Naive B cell (primary cell): ENCODE data around the gene RILPL2. TPM values are rescaled to one million over a fixed set of nuclear protein-coding genes. Genes with fewer than 3 reads are reported as not detected.
A peak's percentile ranks its signal among the peaks of the same experiment; 100 is the strongest.
"Not testable (repeated sequence)": the region's sequence is repeated elsewhere in the genome, so short reads cannot be mapped to it uniquely, and the experiment has no call there.

Source experiments
- ATAC-seq, 2 donors: fragments of 150-1000 bp; cut with Tn5 transposase; 2 replicates each; pipeline ENCODE4 v1.10.0; 2021; ENCODE audit warnings: low read depth in 2 of 2, mild to moderate bottlenecking in 2 of 2, moderate library complexity in 2 of 2
- DNase-seq: peaks from one replicate; pipeline ENCODE4 v3.0.0; 2022
- H3K27ac Mint-ChIP-seq, 6 donors: one replicate each; pipeline ENCODE4 v1.8.0; 2020 to 2022; ENCODE audit warnings: mild to moderate bottlenecking in 6 of 6, mixed read lengths in 6 of 6, moderate library complexity in 5 of 6, inconsistent platforms in 2 of 6
- H3K27me3 Mint-ChIP-seq, 3 donors: one replicate each; pipeline ENCODE4 v1.8.0; 2021 to 2022; ENCODE audit warnings: mixed read lengths in 3 of 3, mild to moderate bottlenecking in 1 of 3
- H3K36me3 Mint-ChIP-seq, 2 donors: one replicate each; pipeline ENCODE4 v1.8.0; 2020 to 2022; ENCODE audit warnings: mixed read lengths in 2 of 2, inconsistent platforms in 1 of 2, mild to moderate bottlenecking in 1 of 2
- H3K4me1 Mint-ChIP-seq, 3 donors: one replicate each; pipeline ENCODE4 v1.8.0; 2020 to 2022; ENCODE audit warnings: mixed read lengths in 3 of 3, inconsistent platforms in 1 of 3, mild to moderate bottlenecking in 1 of 3, moderate library complexity in 1 of 3
- H3K4me3 Mint-ChIP-seq, 8 donors: one replicate each; pipeline ENCODE4 v1.8.0; 2020 to 2022; ENCODE audit warnings: mild to moderate bottlenecking in 8 of 8, mixed read lengths in 8 of 8, moderate library complexity in 8 of 8, inconsistent platforms in 2 of 8
- H3K9me3 Mint-ChIP-seq, 7 donors: one replicate each; pipeline ENCODE4 v1.8.0; 2020 to 2022; ENCODE audit warnings: mixed read lengths in 7 of 7, mild to moderate bottlenecking in 5 of 7, inconsistent platforms in 2 of 7, moderate library complexity in 1 of 7
- polyA plus RNA-seq, 6 donors: library from polyadenylated mRNA; unstranded; fragments of 300-500 nt; fragmentation: Illumina TruSeq; gene quantifications; one replicate each; pipeline ENCODE4 v1.2.3, GENCODE V29; 2021; ENCODE audit warnings: low read depth in 6 of 6

The RILPL2 gene
- polyA plus RNA-seq, 6 donors from 2014 or later, result 2.2 to 5.3 (median 4.8) TPM

- H3K36me3 Mint-ChIP-seq, result peaks cover 0 to 9% of the 10 kb centered on the region in 2 donors
- ATAC-seq, result no peak
Measured at GRCh38 chr12:123395236-123395635, 41.2 kb downstream of the RILPL2 start.

DNA sequence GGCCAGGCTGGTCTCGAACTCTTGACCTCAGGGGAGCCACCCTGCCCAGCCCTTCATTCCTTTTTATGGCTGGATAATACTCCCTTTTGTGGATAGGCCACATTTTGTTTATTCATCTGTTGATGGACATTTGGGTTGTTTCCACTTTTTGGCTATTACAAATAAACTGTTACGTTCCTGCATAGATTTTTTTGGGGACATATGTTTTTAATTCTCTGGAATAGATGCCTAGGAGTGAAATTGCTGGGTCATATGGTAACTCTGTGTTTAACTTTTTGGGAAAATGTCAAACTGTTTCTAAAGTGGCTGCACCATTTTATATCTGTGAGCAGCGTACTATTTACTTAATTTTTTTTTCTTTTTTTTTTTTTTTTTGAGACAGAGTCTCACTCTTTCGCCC is 42.7 kb downstream of the RILPL2 start:
- H3K27me3 Mint-ChIP-seq, result no peaks in the 10 kb centered on the region
- peaks cover 0 to 9% of the 10 kb centered on the region in 2 donors for H3K36me3 Mint-ChIP-seq
- no peak overlapping the region for H3K27ac Mint-ChIP-seq
- DNase-seq (no peak), ATAC-seq (no peak)
- peaks cover 10 to 18% (median 12%) of the 10 kb centered on the region in 3 donors for H3K4me1 Mint-ChIP-seq
- peak overlapping the region in 1 of 8 donors; percentile 38 for H3K4me3 Mint-ChIP-seq
- no peaks in the 10 kb centered on the region for H3K9me3 Mint-ChIP-seq

More at GRCh38 chr12:123395236-123395635, 41.2 kb downstream of the RILPL2 start:
- Mint-ChIP-seq H3K4me1 (peaks cover 5 to 18% (median 12%) of the 10 kb centered on the region in 3 donors), H3K27ac (peak overlapping the region in 1 of 6 donors; percentile 42), H3K9me3 (no peaks in the 10 kb centered on the region), H3K4me3 (peak overlapping the region in 1 of 8 donors; percentile 29), H3K27me3 (no peaks in the 10 kb centered on the region)
- DNase-seq, result no peak

DNA sequence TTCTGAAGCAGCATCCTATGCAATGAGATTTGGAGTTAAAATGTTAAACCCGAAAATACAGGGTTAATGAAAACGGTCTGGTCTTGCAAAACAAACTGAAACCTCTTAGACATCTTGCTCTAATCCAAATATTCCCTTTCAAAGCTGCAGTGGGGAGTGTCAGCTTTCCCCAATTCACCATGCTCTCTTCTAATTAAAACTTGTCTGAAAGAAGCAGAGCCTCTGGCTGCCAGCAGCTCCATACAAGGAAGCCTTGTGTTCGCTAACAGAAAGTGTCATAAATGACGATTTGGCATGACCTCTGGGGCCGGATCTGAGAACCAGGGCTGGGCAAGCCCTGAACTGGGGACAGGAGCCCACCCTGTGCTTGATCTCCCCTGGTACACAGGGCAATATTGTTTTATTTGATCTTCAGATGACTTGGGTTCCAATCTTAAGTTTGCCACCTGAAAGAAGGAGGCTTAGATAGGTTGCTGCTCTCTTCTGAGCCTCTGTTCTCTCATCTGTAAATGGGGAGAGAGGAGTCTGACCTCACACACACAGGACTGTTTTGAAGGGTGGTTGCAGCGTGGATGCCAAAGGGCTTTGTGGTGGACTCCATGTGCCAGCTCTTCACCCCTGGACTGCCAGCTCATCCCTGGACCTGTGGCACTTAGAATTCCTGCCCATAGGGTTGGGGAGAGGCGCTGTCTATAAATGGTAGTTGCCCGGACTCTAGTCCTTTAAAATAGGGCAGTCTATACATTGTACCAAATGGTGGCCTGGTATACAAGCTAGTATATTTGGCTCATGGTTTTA is 44.7 kb downstream of the RILPL2 start:
- H3K27me3 Mint-ChIP-seq, result no peaks in the 10 kb centered on the region
- peak overlapping the region in 6 of 8 donors; percentile 9 to 95 (median 86) for H3K4me3 Mint-ChIP-seq
- H3K9me3 Mint-ChIP-seq, result no peaks in the 10 kb centered on the region
- DNase-seq (no peak), ATAC-seq (no peak)
- peaks cover 0 to 9% of the 10 kb centered on the region in 2 donors for H3K36me3 Mint-ChIP-seq
- peaks cover 20 to 30% (median 26%) of the 10 kb centered on the region in 3 donors for H3K4me1 Mint-ChIP-seq
- H3K27ac Mint-ChIP-seq, result no peak overlapping the region

DNA sequence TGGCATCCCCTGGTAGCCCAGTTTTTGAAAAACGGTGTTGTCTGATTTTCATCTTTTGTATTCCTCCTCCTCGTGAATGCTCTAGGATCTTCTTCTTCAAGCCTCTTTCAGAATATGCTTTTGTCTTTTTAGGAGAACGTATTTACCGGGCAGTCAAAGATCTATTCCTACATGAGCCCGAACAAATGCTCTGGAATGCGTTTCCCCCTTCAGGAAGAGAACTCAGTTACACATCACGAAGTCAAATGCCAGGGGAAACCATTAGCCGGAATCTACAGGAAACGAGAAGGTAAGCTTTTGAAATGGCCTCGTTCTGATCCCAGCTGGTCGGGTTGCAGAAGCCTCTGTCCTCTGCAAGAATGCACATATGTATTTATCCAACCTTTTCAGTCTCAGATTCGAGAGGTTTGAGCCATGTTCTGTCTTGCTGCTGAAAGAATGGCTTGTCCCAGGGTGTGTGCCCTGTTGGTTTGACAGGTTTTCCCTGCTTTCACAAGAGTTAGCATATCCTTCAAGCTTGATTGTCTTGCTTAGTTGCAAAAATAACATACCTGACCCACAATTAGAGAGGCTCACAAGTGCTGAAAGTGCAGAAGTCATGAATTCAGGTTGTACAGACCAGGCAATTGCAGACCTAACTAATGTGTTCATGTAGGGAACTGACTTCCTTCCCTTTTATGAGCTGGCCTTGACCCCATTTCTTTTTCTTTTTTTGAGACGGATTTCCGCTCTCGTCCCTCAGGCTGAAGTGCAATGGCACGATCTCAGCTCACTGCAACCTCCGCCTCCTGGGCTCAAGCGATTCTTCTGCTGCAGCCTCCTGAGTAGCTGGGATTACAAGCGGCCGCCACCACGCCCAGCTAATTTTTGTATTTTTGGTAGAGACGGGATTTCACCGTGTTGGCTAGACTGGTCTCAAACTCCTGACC is 45.7 kb downstream of the RILPL2 start:
- no peaks in the 10 kb centered on the region for H3K27me3 Mint-ChIP-seq
- peak overlapping the region in 4 of 6 donors; percentile 59 to 91 (median 84) for H3K27ac Mint-ChIP-seq
- H3K4me3 Mint-ChIP-seq, result peak overlapping the region; percentile 83 to 95 (median 87)
- DNase-seq, result no peak
- H3K36me3 Mint-ChIP-seq, result peaks cover 0 to 9% of the 10 kb centered on the region in 2 donors
- peaks cover 20 to 30% (median 26%) of the 10 kb centered on the region in 3 donors for H3K4me1 Mint-ChIP-seq
- ATAC-seq, result no peak
- H3K9me3 Mint-ChIP-seq, result no peaks in the 10 kb centered on the region

- Mint-ChIP-seq H3K27ac (peak overlapping the region; percentile 33 to 91 (median 72)), H3K4me1 (peaks cover 20 to 30% (median 25%) of the 10 kb centered on the region in 3 donors), H3K9me3 (no peaks in the 10 kb centered on the region), H3K27me3 (no peaks in the 10 kb centered on the region), H3K36me3 (peaks cover 0 to 3% of the 10 kb centered on the region in 2 donors), H3K4me3 (peak overlapping the region; percentile 83 to 95 (median 87))
- peak; percentile 17 to 20 for ATAC-seq
- peak; percentile 25 for DNase-seq
Measured at GRCh38 chr12:123389560-123390351, 46.7 kb downstream of the RILPL2 start.

GRCh38 chr12:123388951-123389559 is 47.4 kb downstream of the RILPL2 start:
- Mint-ChIP-seq H3K36me3 (no peaks in the 10 kb centered on the region), H3K9me3 (no peaks in the 10 kb centered on the region), H3K27me3 (no peaks in the 10 kb centered on the region), H3K27ac (no peak overlapping the region), H3K4me1 (peaks cover 22 to 35% (median 26%) of the 10 kb centered on the region in 3 donors), H3K4me3 (peak overlapping the region in 1 of 8 donors; percentile 83)
- ATAC-seq (peak in 1 of 2 donors; percentile 54), DNase-seq (no peak)

GRCh38 chr12:123388177-123388950 is 48.1 kb downstream of the RILPL2 start:
- no peaks in the 10 kb centered on the region for H3K9me3 Mint-ChIP-seq
- H3K4me3 Mint-ChIP-seq, result peak overlapping the region; percentile 77 to 94 (median 88)
- no peaks in the 10 kb centered on the region for H3K36me3 Mint-ChIP-seq
- ATAC-seq (peak; percentile 67 to 68), DNase-seq (peak; percentile 83)
- H3K27me3 Mint-ChIP-seq, result no peaks in the 10 kb centered on the region
- peaks cover 27 to 40% (median 33%) of the 10 kb centered on the region in 3 donors for H3K4me1 Mint-ChIP-seq
- H3K27ac Mint-ChIP-seq, result peak overlapping the region; percentile 22 to 94 (median 90)

DNA sequence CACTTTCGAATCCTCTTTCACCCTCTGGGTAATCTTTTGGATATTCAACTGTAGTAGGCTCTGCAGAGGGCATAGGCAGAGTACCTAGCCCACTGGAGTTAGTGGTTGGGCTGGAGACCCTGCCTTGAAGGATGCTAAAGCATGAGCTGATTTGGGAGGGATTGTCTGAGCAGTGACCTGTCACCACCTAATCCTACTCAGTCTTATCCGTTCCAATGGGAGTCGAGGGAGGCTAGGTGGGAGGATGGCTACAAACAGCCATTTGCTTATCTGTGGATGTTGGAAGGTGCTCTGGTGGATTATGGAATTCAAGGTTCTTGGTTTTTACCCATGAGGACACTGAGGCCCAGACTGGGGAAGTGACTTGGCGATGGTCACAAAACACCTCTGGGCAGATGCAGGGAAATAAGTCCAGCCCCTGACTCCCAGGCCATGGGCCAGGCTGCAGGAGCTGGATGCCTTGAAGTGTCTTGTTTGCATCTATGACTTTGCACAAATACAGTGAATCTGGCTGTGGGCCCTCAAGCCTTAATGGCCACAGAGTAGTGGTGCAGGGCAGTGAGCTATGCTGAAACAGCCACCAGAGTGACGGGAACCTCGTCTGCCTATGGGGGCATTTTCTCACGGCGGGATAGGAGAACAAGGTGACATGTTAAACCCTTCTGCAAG is 48.8 kb downstream of the RILPL2 start:
- DNase-seq, result no peak
- no peaks in the 10 kb centered on the region for H3K9me3 Mint-ChIP-seq
- peaks cover 28 to 37% (median 34%) of the 10 kb centered on the region in 3 donors for H3K4me1 Mint-ChIP-seq
- no peak for ATAC-seq
- H3K36me3 Mint-ChIP-seq, result no peaks in the 10 kb centered on the region
- H3K27me3 Mint-ChIP-seq, result no peaks in the 10 kb centered on the region
- peak overlapping the region; percentile 77 to 94 (median 88) for H3K4me3 Mint-ChIP-seq
- H3K27ac Mint-ChIP-seq, result peak overlapping the region; percentile 41 to 94 (median 86)

- H3K4me1 Mint-ChIP-seq, result peaks cover 27 to 34% (median 32%) of the 10 kb centered on the region in 3 donors
- H3K4me3 Mint-ChIP-seq, result peak overlapping the region in 1 of 8 donors; percentile 47
- not testable (repeated sequence) for H3K36me3 Mint-ChIP-seq, H3K27ac Mint-ChIP-seq, ATAC-seq, DNase-seq, H3K9me3 Mint-ChIP-seq, H3K27me3 Mint-ChIP-seq
Measured at GRCh38 chr12:123385536-123385935, 50.9 kb downstream of the RILPL2 start.

DNA sequence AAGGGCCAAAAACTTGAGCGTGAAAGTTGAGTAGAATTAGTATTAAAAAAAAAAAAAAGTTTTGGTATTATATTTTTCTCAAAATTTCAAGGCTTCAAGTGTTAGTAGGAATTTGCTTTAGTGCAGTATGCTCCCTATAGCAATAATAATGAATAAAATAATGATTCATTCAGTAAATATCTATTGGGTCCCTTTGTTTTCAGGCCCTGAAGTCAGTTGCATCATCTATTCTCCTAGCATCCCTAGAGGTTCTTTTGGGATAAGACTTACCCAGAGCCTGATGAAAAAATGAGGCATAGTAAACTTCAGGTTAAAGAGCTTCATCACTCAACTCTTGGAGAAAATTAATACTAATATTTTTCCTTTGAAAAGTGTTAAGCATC is 51.5 kb downstream of the RILPL2 start:
- Mint-ChIP-seq H3K4me1 (peaks cover 22 to 28% (median 27%) of the 10 kb centered on the region in 3 donors), H3K36me3 (no peaks in the 10 kb centered on the region), H3K27ac (peak overlapping the region in 2 of 6 donors; percentile 61 to 79), H3K9me3 (no peaks in the 10 kb centered on the region), H3K4me3 (peak overlapping the region; percentile 87 to 99 (median 95)), H3K27me3 (no peaks in the 10 kb centered on the region)
- no peak for ATAC-seq
- no peak for DNase-seq

DNA sequence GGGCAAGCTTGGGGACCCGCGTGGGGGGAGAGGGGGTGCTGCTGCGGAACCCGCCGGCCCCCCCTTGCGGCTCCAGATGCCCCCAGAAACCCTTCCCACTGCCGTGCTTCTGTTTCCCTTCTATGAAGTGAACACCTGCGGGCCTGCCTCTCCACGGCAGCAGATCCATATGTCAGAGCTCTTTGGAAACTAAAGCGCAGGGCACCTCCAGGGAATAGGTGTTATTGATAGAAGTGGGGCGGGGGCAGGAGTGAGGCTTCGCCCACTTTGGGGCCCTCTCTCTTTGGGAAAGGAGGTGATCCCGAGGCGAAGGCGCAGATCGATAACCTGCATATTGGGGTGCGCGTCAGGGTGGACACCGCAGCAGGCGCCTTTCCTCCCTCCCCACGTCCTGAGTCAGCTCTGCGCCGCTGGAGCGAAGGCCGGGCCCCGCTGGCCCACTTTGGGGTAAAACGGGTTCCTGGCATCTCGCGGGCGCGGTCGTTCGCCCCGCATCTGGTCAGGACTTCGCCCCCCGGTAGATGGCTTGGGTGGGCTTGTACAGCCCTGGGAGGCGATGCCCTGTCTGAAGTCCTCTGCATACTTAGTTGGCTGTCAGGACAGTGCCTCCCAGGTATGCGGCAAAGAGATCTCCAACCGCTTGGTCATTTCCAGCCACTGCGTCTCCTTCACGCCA is 52.0 kb downstream of the RILPL2 start:
- peaks cover 20 to 26% (median 24%) of the 10 kb centered on the region in 3 donors for H3K4me1 Mint-ChIP-seq
- peak overlapping the region; percentile 87 to 99 (median 95) for H3K4me3 Mint-ChIP-seq
- no peak for DNase-seq
- peak; percentile 4 to 7 for ATAC-seq
- H3K27ac Mint-ChIP-seq, result peak overlapping the region in 5 of 6 donors; percentile 12 to 79 (median 28)
- no peaks in the 10 kb centered on the region for H3K36me3 Mint-ChIP-seq
- no peaks in the 10 kb centered on the region for H3K9me3 Mint-ChIP-seq
- H3K27me3 Mint-ChIP-seq, result no peaks in the 10 kb centered on the region
